ENCODE results near the gene C13orf46.

DNA sequence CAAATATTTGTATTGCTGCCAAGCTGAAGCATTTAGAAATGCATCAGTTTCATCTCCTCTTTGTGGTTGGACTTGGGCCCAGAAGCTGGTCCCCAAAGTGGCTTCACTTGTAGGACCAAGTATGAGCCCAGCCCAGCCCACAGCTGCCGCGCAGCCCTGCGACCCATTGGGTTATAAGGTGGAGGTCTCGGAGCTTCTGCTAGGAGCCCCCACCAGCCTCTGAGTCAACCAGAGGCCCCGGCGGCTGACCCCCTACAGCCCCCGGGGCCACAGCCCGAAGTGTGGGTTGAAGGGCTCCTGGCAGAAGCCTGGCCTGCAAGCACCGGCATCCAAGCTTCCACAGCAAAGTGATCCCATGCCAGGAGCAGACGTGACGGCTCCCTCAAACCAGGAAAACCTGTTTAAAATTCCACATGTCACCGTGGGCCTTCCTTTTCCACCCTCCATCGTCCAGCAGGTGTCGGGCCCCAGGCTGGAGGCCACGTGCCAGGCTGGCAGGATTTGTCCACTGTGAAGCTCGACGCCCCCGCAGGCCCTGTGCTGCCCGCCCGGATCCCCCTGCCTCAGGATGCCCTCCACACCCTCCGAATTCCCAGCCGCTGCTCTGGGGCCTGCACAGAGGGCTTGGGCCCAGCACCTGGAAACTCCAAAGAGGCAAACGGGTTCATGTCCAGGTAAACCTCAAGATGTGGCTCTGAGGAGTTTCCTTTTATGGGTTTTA, 54.7 kb downstream of the C13orf46 start:
- TF ChIP-seq POLR2A (IDR thresholded peaks at IDR 0.05) = no peak
- TF ChIP-seq, protein P1, sequence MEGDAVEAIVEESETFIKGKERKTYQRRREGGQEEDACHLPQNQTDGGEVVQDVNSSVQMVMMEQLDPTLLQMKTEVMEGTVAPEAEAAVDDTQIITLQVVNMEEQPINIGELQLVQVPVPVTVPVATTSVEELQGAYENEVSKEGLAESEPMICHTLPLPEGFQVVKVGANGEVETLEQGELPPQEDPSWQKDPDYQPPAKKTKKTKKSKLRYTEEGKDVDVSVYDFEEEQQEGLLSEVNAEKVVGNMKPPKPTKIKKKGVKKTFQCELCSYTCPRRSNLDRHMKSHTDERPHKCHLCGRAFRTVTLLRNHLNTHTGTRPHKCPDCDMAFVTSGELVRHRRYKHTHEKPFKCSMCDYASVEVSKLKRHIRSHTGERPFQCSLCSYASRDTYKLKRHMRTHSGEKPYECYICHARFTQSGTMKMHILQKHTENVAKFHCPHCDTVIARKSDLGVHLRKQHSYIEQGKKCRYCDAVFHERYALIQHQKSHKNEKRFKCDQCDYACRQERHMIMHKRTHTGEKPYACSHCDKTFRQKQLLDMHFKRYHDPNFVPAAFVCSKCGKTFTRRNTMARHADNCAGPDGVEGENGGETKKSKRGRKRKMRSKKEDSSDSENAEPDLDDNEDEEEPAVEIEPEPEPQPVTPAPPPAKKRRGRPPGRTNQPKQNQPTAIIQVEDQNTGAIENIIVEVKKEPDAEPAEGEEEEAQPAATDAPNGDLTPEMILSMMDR (IDR thresholded peaks at IDR 0.05) = no peak

Measured in esophagus squamous epithelium (tissue), 4 donors.